ENCODE data around the gene HSPA9. TPM values are rescaled to one million over a fixed set of nuclear protein-coding genes. Genes with fewer than 3 reads are reported as not detected.

The HSPA9 gene
- total and polyA plus RNA-seq, 10 of the 15 experiments (the other 5 are each of a cell fraction or from before 2014, with no cell fraction given) = 145 to 455 (median 343) TPM

- POLR2A ChIA-PET = interaction anchor here (0.6 kb wide), 1 partner anchor 52 kb away, joined by 4 read pairs; no protein-coding TSS in a partner anchor
- RAD21 ChIA-PET (ENCODE audit: unreplicated experiment) = interaction anchor here (0.9 kb wide), 1 partner anchor 22 kb away, joined by 3 read pairs; no protein-coding TSS in a partner anchor
- WGBS (ENCODE audit: insufficient coverage, insufficient replicate concordance, low lambda C conversion rate, missing lambda C conversion rate) = 35% methylated on average over 3 of the region's 3 CpGs
Observed at GRCh38 chr5:138601444-138601843, 26.2 kb upstream of the HSPA9 start.

More at GRCh38 chr5:138601444-138601843, 26.2 kb upstream of the HSPA9 start:
- Histone ChIP-seq H4K20me1 (ENCODE audit: control insufficient read depth, insufficient read depth) (no peaks in the 10 kb centered on the region; the same call in 1 of the 2 replicates), H3K27ac (ENCODE audit: control insufficient read depth, insufficient read depth) (0 out of 2 replicates have a peak overlapping the region, but pooled peaks have one; percentile 3), H2AFZ (ENCODE audit: control insufficient read depth, low read depth, low read length) (no peak overlapping the region; the same call in 1 of the 2 replicates), H3K9me3 (replicated peaks; ENCODE audit: control insufficient read depth, insufficient read depth, low read length) (no peaks in the 10 kb centered on the region), H3K4me3 (no peak overlapping the region), H3K4me1 (ENCODE audit: control insufficient read depth, insufficient read depth, low read length) (peaks cover 34% of the 10 kb centered on the region), H3K4me2 (ENCODE audit: control insufficient read depth, insufficient read depth) (no peak overlapping the region), H3K79me2 (ENCODE audit: control insufficient read depth, insufficient read depth, low read length) (no peaks in the 10 kb centered on the region), H3K27me3 (replicated peaks in 1 of 2; ENCODE audit: control insufficient read depth in 2 of 2, insufficient read depth in 2 of 2, low read length in 1 of 2) (no peaks in the 10 kb centered on the region), H3K9ac (ENCODE audit: control insufficient read depth, insufficient read depth, low read length) (no peak overlapping the region), H3K36me3 (ENCODE audit: control insufficient read depth in 2 of 2, insufficient read depth in 2 of 2, low read length in 1 of 2) (no peaks in the 10 kb centered on the region)
- in situ Hi-C loops (cut with MboI) (no loop called here), intact Hi-C loops (cut with micrococcal nuclease; ENCODE audit: unreplicated experiment) (no loop called here)
- no peak for TF ChIP-seq CHD1 (IDR thresholded peaks at IDR 0.05; ENCODE audit: low read depth, low read length)
- no peak for TF ChIP-seq ELK1 (IDR thresholded peaks at IDR 0.05; ENCODE audit: low read depth, low read length)
- 0 out of 2 replicates have a peak, but pooled peaks have one; percentile 23 for TF ChIP-seq IRF4 (IDR thresholded peaks at IDR 0.05; ENCODE audit: low read depth, low read length)
- TF ChIP-seq TAF1 (IDR thresholded peaks at IDR 0.05; ENCODE audit: borderline replicate concordance, low read depth, low read length) = no peak
- 0 out of 2 replicates have a peak, but pooled peaks have one; percentile 52 for TF ChIP-seq JUNB (IDR thresholded peaks at IDR 0.05)
- peak; percentile 98 for TF ChIP-seq BACH1 (IDR thresholded peaks at IDR 0.05; ENCODE audit: borderline replicate concordance)
- peak; percentile 42; the same call in 1 of the 2 replicates for TF ChIP-seq EED (IDR thresholded peaks at IDR 0.05; ENCODE audit: low read depth)
- TF ChIP-seq ZBTB33 (IDR thresholded peaks at IDR 0.05) = no peak
- TF ChIP-seq IKZF1 (conservative IDR thresholded peaks at IDR 0.05) = peak; percentile 17; the same call in 1 of the 2 replicates
- BruUV-seq (replicated peaks) = no TSS peak
- ATAC-seq (peak; percentile 47), FAIRE-seq (peak; percentile 79), DNase-seq (ENCODE audit: low read depth, low spot score) (no peak)
- ChIA-PET SMC1A (ENCODE audit: uncharacterized antibody, unreplicated experiment) (interaction anchor here (4.1 kb wide), 1 partner anchor 26 kb away, joined by 11 read pairs; the partner anchor contains the start of gene HSPA9), CTCF (interaction anchor here (1.0 to 5.9 kb wide), 2 partner anchors 22 to 187 kb away, joined by 3 to 41 read pairs; no protein-coding TSS in a partner anchor)
